ENCODE results near the gene CUL5. TPM values are rescaled to one million over a fixed set of nuclear protein-coding genes. Genes with fewer than 3 reads are reported as not detected.

The CUL5 gene
- total RNA-seq, 1 experiment from 2014 or later, result 34.3 TPM

GRCh38 chr11:108154591-108154990 is 145.9 kb downstream of the CUL5 start:
- Histone ChIP-seq H3K36me3 (ENCODE audit: low read depth) (peaks cover 21% of the 10 kb centered on the region; the same call in 1 of the 2 replicates), H3K9me3 (ENCODE audit: insufficient read depth, low read depth) (no peaks in the 10 kb centered on the region), H3K27ac (no peak overlapping the region), H3K4me1 (replicated peaks; ENCODE audit: insufficient read depth) (no peaks in the 10 kb centered on the region), H2AFZ (no peak overlapping the region), H4K20me1 (ENCODE audit: insufficient read depth) (no peaks in the 10 kb centered on the region; the same call in 1 of the 2 replicates), H3K79me2 (ENCODE audit: low read depth) (no peaks in the 10 kb centered on the region), H3K9me2 (ENCODE audit: insufficient read depth) (no peaks in the 10 kb centered on the region), H3K4me2 (no peak overlapping the region), H3F3A (ENCODE audit: insufficient read depth, low read depth) (no peaks in the 10 kb centered on the region), H3K27me3 (ENCODE audit: insufficient read depth, low read depth) (no peaks in the 10 kb centered on the region), H3K4me3 (no peak overlapping the region)
- BruUV-seq (replicated peaks), result no TSS peak
- intact Hi-C loops (cut with micrococcal nuclease; ENCODE audit: unreplicated experiment), result no loop called here
- TF ChIP-seq, protein P1, sequence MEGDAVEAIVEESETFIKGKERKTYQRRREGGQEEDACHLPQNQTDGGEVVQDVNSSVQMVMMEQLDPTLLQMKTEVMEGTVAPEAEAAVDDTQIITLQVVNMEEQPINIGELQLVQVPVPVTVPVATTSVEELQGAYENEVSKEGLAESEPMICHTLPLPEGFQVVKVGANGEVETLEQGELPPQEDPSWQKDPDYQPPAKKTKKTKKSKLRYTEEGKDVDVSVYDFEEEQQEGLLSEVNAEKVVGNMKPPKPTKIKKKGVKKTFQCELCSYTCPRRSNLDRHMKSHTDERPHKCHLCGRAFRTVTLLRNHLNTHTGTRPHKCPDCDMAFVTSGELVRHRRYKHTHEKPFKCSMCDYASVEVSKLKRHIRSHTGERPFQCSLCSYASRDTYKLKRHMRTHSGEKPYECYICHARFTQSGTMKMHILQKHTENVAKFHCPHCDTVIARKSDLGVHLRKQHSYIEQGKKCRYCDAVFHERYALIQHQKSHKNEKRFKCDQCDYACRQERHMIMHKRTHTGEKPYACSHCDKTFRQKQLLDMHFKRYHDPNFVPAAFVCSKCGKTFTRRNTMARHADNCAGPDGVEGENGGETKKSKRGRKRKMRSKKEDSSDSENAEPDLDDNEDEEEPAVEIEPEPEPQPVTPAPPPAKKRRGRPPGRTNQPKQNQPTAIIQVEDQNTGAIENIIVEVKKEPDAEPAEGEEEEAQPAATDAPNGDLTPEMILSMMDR (conservative IDR thresholded peaks at IDR 0.05), result no peak
- TF ChIP-seq EZH2 (IDR thresholded peaks at IDR 0.05; ENCODE audit: low read depth), result no peak
- DNase-seq, result peak in 1 of 2 experiments; percentile 26
- CTCF ChIA-PET, result interaction anchor here (0.6 kb wide), 1 partner anchor 580 kb away, joined by 3 read pairs; no protein-coding TSS in a partner anchor
- POLR2A ChIA-PET (ENCODE audit: unreplicated experiment), result no interaction called here

Other genes starting within 250 kb of the CUL5 start
- 24.9 and 35.7 TPM in 2 replicates for gene SLC35F2, start 150.1 kb upstream of the CUL5 start, total RNA-seq (2021)
- not detected in 2 replicates for gene RAB39A, start 80.5 kb upstream of the CUL5 start, total RNA-seq (2021)
- gene ACAT1, start 112.7 kb downstream of the CUL5 start, total RNA-seq (2021), result 31.8 and 34.4 TPM in 2 replicates
- gene NPAT, start 213.7 kb downstream of the CUL5 start, total RNA-seq (2021), result 10.4 and 18.6 TPM in 2 replicates
- 36.3 and 40.8 TPM in 2 replicates for gene ATM, start 214.2 kb downstream of the CUL5 start, total RNA-seq (2021)